Amygdala (tissue), 56 donors: Measurements from ENCODE around the gene VARS1.

Experiments
- DNase-seq, 56 donors: peaks; one replicate each; lab custom pipeline; 2025; lab: John Stamatoyannopoulos, UW

The VARS1 gene

DNA sequence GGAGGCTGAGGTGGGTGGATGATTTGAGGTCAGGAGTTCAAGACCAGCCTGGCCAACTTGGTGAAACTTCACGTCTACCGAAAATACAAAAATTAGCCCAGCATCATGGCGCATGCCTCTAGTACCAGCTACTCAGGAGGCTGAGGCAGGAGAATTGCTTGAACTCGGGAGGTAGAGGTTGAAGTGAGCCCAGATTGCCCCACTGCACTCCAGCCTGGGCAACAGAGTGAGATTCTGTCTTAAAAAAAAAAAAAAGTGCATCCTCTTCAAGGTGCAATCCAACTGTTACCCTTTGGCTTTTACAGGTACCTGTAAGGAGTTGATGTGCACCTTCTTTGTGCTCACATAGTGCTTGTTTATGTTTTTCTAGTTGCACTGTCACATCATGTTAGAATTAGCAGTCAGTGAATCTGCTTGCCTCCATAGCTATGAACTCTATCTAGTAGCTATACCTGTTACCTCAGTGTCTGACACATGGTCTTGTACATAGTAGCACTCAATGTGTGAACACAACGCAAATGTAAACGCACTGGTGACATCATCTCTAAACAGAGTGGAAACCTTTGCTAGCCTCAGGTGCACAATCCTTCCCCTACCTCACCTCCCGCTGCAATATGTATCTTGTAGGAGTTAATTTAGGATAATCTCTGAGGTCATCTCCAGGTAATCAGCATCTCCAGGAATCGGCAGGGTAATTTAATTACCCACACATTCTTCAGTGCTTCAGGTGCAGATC lies 46.1 kb downstream of the VARS1 start:
- no peak for DNase-seq
